Gastrocnemius medialis (tissue), 4 donors: ENCODE measurements around the gene C3. TPM values are rescaled to one million over a fixed set of nuclear protein-coding genes. Genes with fewer than 3 reads are reported as not detected.
"Not testable (repeated sequence)": the region's sequence is repeated elsewhere in the genome, so short reads cannot be mapped to it uniquely, and the experiment has no call there.

ENCODE experiments used
- ATAC-seq, 2 donors: fragments of 150-250 bp; one replicate each; pipeline ENCODE4 v1.9.1; 2016
- DNase-seq, 2 donors: peaks; one replicate each; pipeline ENCODE4 v3.0.0-alpha.2; 2019
- H3K27ac ChIP-seq, 4 donors: fragments of 200-600 bp; sonication (generic); 1 replicate in 1 of 4; 2 replicates in 3 of 4; pipeline ENCODE4 v1.5.1; 2016 to 2018; ENCODE audit warnings: mild to moderate bottlenecking in 2 of 4, moderate library complexity in 1 of 4
- H3K27me3 ChIP-seq, 3 donors: fragments of 200-600 bp; sonication (generic) in 2 of 3; 1 replicate in 1 of 3; 2 replicates in 2 of 3; pipeline versions ENCODE4 v1.5.1 to v1.6.0; 2016 to 2019; ENCODE audit warnings: mild to moderate bottlenecking in 1 of 3, moderate library complexity in 1 of 3
- H3K36me3 ChIP-seq, 2 donors: fragments of 200-600 bp; sonication (generic) in 1 of 2; one replicate each; pipeline ENCODE4 v1.5.1; 2017 to 2018
- H3K4me1 ChIP-seq, 2 donors: fragments of 200-600 bp; sonication (generic) in 1 of 2; one replicate each; pipeline ENCODE4 v1.5.1; 2016 to 2017; ENCODE audit warnings: mild to moderate bottlenecking in 2 of 2
- H3K4me3 ChIP-seq, 4 donors: fragments of 200-600 bp; sonication (generic) in 3 of 4; 1 replicate in 1 of 4; 2 replicates in 3 of 4; pipeline ENCODE4 v1.5.1; 2016 to 2019; ENCODE audit warnings: mild to moderate bottlenecking in 2 of 4
- H3K9me3 ChIP-seq, 3 donors: fragments of 200-600 bp; sonication (generic) in 2 of 3; 1 replicate in 1 of 3; 2 replicates in 2 of 3; pipeline ENCODE4 v1.5.1; 2016 to 2019
- CTCF ChIP-seq, 5 experiments: fragments of 450-650 bp in 3 of 5; fragments of 200-600 bp in 2 of 5; sonication (generic) in 2 of 5; IDR thresholded peaks in 4 of 5; conservative IDR thresholded peaks in 1 of 5; 1 replicate in 4 of 5; 2 replicates in 1 of 5; pipeline ENCODE4 v1.5.1; 2016 to 2019; ENCODE audit warnings: antibody characterized with exemption in 5 of 5, mild to moderate bottlenecking in 3 of 5, moderate library complexity in 3 of 5
- POLR2A ChIP-seq, 2 donors: fragments of 450-650 bp; IDR thresholded peaks; one replicate each; pipeline ENCODE4 v1.6.1; 2017; ENCODE audit warnings: antibody characterized with exemption in 2 of 2, mild to moderate bottlenecking in 2 of 2, moderate library complexity in 2 of 2
- in situ Hi-C, 4 donors: fragments of 200-750 bp; cut with MboI; loops; one replicate each; pipeline versions ENCODE4 v1.15.0 to v1.8.0; 2017; ENCODE audit warnings: low sequenced_read_pairs in 4 of 4
- intact Hi-C: fragments of 100-400 bp; cut with DNase I; formaldehyde crosslinking; loops from one replicate; pipeline ENCODE4 v1.15.1; 2023; ENCODE audit warnings: low total_unique reads
- total RNA-seq, 4 donors: library from RNA; depleted of rRNA; stranded (reverse); fragments of >200 nt; gene quantifications; one replicate each; pipeline versions ENCODE4 v1.1.0 to v1.2.3, GENCODE V29; 2016

The C3 gene
- total RNA-seq, 4 donors from 2014 or later: 25.9 to 121 (median 70.6) TPM

GRCh38 chr19:6752256-6753177 lies 32.1 kb upstream of the C3 start:
- H3K36me3 ChIP-seq: peaks cover 0 to 46% of the 10 kb centered on the region in 2 donors

GRCh38 chr19:6751189-6751588 lies 30.7 kb upstream of the C3 start:
- H3K27ac ChIP-seq: peak overlapping the region in 1 of 4 donors; percentile 92
- no peak for DNase-seq
- TF ChIP-seq CTCF (IDR thresholded peaks at IDR 0.05 in 4 of 5, conservative IDR thresholded peaks at IDR 0.05 in 1 of 5): no peak
- no peak for TF ChIP-seq POLR2A (IDR thresholded peaks at IDR 0.05)
- peaks cover 0 to 59% of the 10 kb centered on the region in 2 donors for H3K36me3 ChIP-seq
- H3K4me3 ChIP-seq: no peak overlapping the region
- H3K4me1 ChIP-seq: peaks cover 22 to 28% of the 10 kb centered on the region in 2 donors
- intact Hi-C loops (loop anchor here (5.0 kb wide), 1 partner anchor 111 kb away; no protein-coding TSS in a partner anchor), in situ Hi-C loops (no loop called here)
- no peaks in the 10 kb centered on the region for H3K27me3 ChIP-seq
- no peak for ATAC-seq
- H3K9me3 ChIP-seq: no peaks in the 10 kb centered on the region

More at GRCh38 chr19:6752256-6753177, 32.1 kb upstream of the C3 start:
- H3K27ac ChIP-seq: peak overlapping the region; percentile 77 to 92 (median 89)
- intact Hi-C loops: loop anchor here (1.0 to 5.0 kb wide), 2 partner anchors 14 to 110 kb away; no protein-coding TSS in a partner anchor
- TF ChIP-seq CTCF (IDR thresholded peaks at IDR 0.05 in 4 of 5, conservative IDR thresholded peaks at IDR 0.05 in 1 of 5) (no peak), POLR2A (IDR thresholded peaks at IDR 0.05) (no peak)
- H3K4me3 ChIP-seq: peak overlapping the region; percentile 44 to 64 (median 57)
- peak in 1 of 2 donors; percentile 4 for ATAC-seq
- H3K27me3 ChIP-seq: no peaks in the 10 kb centered on the region
- no peaks in the 10 kb centered on the region for H3K9me3 ChIP-seq
- H3K4me1 ChIP-seq: peaks cover 22 to 25% of the 10 kb centered on the region in 2 donors
- no peak for DNase-seq
- in situ Hi-C loops: no loop called here

GRCh38 chr19:6750062-6750461 lies 29.6 kb upstream of the C3 start:
- ATAC-seq (no peak), DNase-seq (no peak)
- TF ChIP-seq CTCF (IDR thresholded peaks at IDR 0.05 in 4 of 5, conservative IDR thresholded peaks at IDR 0.05 in 1 of 5): no peak
- no peaks in the 10 kb centered on the region for H3K27me3 ChIP-seq
- intact Hi-C loops: loop anchor here (5.0 kb wide), 1 partner anchor 112 kb away; no protein-coding TSS in a partner anchor
- H3K9me3 ChIP-seq: no peaks in the 10 kb centered on the region
- H3K36me3 ChIP-seq: peaks cover 0 to 67% of the 10 kb centered on the region in 2 donors
- peaks cover 29 to 39% of the 10 kb centered on the region in 2 donors for H3K4me1 ChIP-seq
- no peak overlapping the region for H3K4me3 ChIP-seq
- H3K27ac ChIP-seq: peak overlapping the region; percentile 62 to 96 (median 72)
- in situ Hi-C loops: no loop called here

GRCh38 chr19:6748543-6748942 lies 28.1 kb upstream of the C3 start:
- in situ Hi-C loops: loop anchor here in 2 of 4 donors (25.0 kb wide), 2 partner anchors 236 to 361 kb away; partner anchors contain the start of genes GTF2F1 (in 1 of the 2), PSPN (in 1 of the 2) and TUBB4A (in 1 of the 2)
- H3K4me3 ChIP-seq, H3K27me3 ChIP-seq, H3K9me3 ChIP-seq, intact Hi-C loops, ATAC-seq: not testable (repeated sequence)
- Histone ChIP-seq H3K4me1 (peaks cover 43 to 54% of the 10 kb centered on the region in 2 donors), H3K36me3 (peaks cover 0 to 80% of the 10 kb centered on the region in 2 donors), H3K27ac (peak overlapping the region; percentile 62 to 96 (median 72))
- DNase-seq: peak; percentile 36 to 78

GRCh38 chr19:6745965-6746364 lies 25.5 kb upstream of the C3 start:
- Histone ChIP-seq H3K36me3 (peaks cover 0 to 75% of the 10 kb centered on the region in 2 donors), H3K4me3 (no peak overlapping the region), H3K4me1 (peaks cover 57 to 67% of the 10 kb centered on the region in 2 donors), H3K27ac (peak overlapping the region; percentile 51 to 100 (median 97)), H3K9me3 (no peaks in the 10 kb centered on the region), H3K27me3 (no peaks in the 10 kb centered on the region)
- in situ Hi-C loops: loop anchor here in 2 of 4 donors (25.0 kb wide), 2 partner anchors 234 to 359 kb away; partner anchors contain the start of genes GTF2F1 (in 1 of the 2), PSPN (in 1 of the 2) and TUBB4A (in 1 of the 2)
- no peak for DNase-seq
- TF ChIP-seq POLR2A (IDR thresholded peaks at IDR 0.05): no peak
- TF ChIP-seq CTCF (IDR thresholded peaks at IDR 0.05 in 4 of 5, conservative IDR thresholded peaks at IDR 0.05 in 1 of 5): no peak
- intact Hi-C loops: no loop called here
- no peak for ATAC-seq
